Fibroblast of the conjunctiva (primary cell): Measurements from ENCODE around the gene GNG2.
A peak's percentile ranks its signal among the peaks of the same experiment; 100 is the strongest.

Source experiments
- DNase-seq: peaks from one replicate; pipeline ENCODE4 v3.0.0-alpha.2; 2010; ENCODE audit warnings: low read depth

The GNG2 gene

GRCh38 chr14:51856792-51857296 lies 3.6 kb upstream of the GNG2 start:
- DNase-seq = no peak

DNA sequence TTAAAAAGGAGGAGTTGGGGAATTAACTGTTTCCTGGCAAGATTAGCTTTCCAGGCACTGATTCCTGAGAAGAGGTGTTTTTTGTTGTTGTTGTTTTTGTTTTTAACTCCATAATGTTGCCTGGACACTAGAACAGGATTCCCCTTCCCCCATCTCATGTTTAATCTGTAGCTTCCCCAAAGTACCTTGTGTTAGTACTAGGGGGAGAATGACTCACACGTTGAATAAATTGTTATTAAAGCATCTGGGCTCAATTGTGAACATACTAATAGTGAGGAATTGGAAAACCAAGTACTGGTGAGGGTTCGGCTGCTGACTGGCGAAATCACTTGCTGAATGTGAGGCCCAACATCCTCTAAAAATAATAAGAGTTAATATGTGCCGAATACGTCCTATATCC lies 1.3 kb upstream of the GNG2 start:
- no peak for DNase-seq

GRCh38 chr14:51860825-51861499 lies 550 bp downstream of the GNG2 start:
- DNase-seq = no peak

DNA sequence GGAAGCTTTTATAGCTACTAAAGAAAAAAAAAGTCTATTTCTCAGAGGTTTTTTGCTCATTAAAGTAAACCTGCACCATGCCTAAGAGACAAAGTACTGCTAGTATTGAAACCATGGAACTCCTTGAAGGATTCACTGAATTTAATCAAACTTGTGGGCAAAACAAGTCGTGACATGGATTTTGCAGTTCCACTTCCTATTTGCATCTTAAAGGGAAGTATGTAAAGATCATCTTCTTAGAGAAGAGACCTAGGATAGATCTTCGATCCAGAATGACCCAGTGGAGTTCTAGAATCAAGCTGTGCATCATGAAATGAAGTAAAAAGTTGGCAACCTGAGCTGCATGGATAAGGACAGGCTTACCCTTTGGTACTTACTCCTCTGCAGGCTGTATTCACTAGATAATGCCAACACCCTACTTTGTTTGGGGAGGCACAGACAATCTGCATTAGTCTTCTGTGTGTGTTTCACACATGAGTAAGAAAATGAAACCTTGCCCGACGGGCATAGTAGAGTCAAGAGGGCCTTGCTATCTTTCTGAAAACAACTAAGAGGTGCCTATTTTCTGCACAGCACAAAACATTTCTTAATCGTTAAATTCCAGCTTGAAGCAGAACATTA lies 1.9 kb downstream of the GNG2 start:
- no peak for DNase-seq

DNA sequence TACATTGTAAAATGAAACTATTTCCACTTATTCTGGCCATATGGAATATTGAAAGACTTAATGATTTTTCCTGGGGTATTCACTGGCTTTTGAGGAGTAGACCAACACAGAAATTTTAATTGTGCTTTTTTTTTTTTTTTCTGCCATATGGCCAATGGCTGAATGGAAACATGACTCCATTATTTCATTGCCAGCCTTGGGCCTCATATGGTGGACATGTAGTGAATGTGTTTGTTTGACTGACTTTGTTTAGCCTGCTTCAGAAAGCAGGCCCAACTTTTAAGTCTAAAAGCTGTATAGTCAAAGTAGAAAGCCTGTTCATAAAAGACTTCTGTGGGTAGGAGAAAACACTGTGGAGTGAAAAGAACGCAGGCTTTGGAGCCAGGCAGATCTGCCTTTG lies 2.4 kb downstream of the GNG2 start:
- no peak for DNase-seq

GRCh38 chr14:51865953-51866747 lies 5.7 kb downstream of the GNG2 start:
- no peak for DNase-seq

- no peak for DNase-seq
These were observed 7.3 kb downstream of the GNG2 start for GRCh38 chr14:51867741-51868140.

- DNase-seq = no peak
These were observed 8.0 kb downstream of the GNG2 start for GRCh38 chr14:51868405-51868804.

DNA sequence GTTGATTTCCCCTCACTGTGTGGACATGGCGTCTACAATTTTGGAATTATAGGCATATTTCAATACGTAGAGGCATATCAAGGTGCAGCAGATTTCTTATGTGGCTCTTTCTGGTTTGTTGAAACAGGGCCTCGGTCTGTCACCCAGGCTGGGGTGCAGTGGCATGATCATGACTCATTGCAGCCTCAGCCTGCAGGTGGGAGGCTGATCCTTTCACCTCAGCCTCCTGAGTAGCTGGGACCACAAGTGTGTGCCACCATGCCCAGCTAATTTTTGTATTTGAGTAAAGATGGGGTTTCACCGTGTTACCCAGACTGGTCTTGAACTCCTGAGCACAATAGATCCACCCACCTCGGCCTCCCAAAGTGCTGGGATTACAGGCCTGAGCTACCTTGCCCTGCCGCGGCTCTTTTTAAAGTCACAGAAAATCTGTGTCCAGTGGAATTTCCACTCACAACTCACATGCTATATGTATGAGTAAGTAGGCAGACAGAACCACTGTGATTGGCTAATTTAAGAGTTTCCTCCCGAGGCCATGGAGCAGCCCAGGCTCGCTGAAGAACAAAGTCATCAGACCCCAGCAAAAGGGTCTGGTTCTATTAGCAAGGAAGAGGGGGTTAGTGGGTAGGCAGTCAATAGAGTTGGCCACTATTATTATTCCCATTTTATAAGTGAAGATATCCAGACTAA lies 9.1 kb downstream of the GNG2 start:
- no peak for DNase-seq

DNA sequence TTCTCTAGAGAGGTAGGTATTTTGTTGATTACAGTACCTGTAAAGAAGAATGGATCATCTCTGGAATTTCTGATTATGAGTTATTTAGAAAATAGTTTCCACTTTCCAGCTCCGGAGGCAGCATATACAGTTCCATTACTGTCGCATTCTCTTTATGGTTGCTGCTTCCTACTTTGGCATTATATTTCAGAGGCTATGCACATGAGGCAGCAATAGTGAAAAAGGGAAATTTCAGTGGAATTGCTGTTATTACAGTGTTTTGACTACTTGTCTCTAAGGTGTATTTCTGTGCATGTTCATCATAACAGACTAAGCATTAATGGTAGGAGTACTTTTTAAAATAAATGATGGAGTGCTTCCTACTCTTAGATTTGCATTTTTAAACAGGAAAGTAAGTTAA lies 10.2 kb downstream of the GNG2 start:
- DNase-seq = no peak

GRCh38 chr14:51871846-51872245 lies 11.4 kb downstream of the GNG2 start:
- no peak for DNase-seq

DNA sequence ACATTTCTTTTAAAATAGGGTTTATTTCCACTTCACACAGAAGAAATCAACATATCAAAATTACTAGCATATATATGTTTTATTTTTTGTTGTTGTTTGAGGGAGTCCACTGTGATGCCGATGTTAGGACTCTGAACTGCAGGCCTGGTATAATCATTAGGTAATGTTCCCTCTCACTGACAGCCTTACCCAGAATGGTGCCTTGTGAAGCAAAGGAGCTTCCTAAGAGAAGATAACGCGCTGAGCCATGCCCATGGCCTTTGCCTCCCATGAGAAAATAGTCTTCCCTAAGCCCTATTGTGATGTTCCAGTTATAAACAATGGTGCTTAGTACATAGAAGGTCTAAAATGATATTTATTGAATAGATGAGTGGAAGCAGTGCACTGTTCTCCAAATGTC lies 12.0 kb downstream of the GNG2 start:
- DNase-seq = no peak

GRCh38 chr14:51873221-51873893 lies 12.9 kb downstream of the GNG2 start:
- peak; percentile 92 for DNase-seq

GRCh38 chr14:51877810-51878209 lies 17.4 kb downstream of the GNG2 start:
- no peak for DNase-seq

GRCh38 chr14:51879170-51879569 lies 18.8 kb downstream of the GNG2 start:
- DNase-seq = no peak

GRCh38 chr14:51880835-51881580 lies 20.6 kb downstream of the GNG2 start:
- no peak for DNase-seq

DNA sequence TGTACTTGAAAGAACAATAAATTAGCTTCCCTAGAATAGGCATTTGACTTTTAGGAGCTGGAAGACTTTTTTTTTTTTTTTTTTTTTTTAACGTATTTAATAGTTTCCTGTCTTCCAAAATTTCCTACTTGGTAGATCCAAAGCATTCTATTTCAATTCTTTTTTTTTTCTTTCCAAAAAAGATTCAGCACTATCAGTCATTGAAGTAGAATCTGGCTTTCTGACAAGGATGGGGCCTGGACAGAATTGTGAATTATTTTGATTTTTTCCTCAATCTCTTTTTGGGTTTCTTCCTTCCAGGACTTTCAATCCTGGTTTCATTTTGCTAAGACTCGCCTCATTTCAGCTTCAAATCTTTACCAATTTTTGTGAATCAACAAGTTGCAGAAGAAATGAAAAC lies 21.2 kb downstream of the GNG2 start:
- no peak for DNase-seq

- no peak for DNase-seq
These were observed 22.8 kb downstream of the GNG2 start for GRCh38 chr14:51883232-51883631.

DNA sequence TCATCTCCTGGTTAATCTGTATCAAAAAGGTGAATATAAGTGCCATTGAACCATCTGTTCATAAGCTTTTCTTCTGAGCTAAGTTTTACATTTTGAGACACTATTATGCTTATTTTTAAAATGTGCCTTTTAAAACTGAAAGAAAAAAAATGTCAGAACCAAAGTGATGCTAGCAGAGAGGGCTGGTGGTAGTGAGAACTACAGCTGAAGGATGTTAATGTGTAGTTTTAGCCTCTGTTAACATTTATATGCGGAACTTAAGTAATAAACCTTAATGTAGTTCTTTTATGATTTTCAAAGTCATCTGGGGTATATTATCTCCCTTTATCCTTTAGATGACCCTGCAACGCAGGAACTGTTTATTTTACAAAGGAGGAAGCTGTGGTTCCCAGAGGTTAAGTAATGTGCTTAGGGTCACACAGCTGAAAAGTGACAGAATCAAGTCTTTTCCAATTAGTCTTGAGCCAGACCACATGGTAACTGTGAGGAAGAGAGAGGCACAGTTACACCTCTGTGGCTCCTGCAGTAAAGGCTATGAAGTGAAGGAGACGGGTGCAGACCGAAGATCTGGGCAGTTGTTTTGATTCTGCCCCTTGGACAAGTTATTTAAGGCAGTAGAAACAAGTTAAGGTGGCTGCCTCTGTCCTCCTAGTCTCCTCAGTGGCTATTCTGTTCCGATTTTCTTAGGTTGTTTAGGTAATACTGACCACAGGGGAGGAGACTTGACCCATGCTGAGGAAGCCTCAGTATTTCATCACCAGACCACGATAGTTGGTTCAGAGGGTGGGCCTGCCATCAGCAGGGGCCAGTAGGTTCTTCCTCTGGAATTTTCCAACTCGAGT lies 23.9 kb downstream of the GNG2 start:
- no peak for DNase-seq

DNA sequence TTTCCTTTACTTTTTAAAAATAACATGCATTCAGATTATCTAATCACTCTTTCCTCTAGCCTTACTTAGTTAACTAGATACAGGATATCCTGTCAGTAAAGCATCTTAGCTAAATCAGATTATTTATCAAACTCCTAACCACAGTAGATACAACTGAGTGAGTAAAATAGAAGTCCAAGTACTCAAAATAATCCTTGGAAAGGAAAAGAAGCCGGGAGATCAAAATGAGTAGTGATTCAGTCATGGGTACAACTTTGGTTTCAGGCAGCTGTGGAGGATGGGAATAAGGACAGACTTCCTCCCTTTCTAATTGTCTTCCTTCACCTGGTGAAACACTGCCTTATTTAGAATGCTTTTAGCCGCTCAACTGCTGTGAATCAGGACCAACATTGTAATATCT lies 29.4 kb downstream of the GNG2 start:
- no peak for DNase-seq
